Erythroblast (primary cell): ENCODE data around the gene TENM4.

ENCODE experiments used
- DNase-seq, 2 experiments: peaks; one replicate each; lab custom pipeline; 2025; lab: John Stamatoyannopoulos, UW
- GATA1 ChIP-seq: IDR thresholded peaks from 2 replicates; pipeline ENCODE4 v1.6.1; 2011; ENCODE audit warnings: low read depth, mild to moderate bottlenecking, control low read depth, low read length, moderate library complexity
- POLR2A ChIP-seq: IDR thresholded peaks from 2 replicates; pipeline ENCODE4 v1.6.1; 2011; ENCODE audit warnings: mild to moderate bottlenecking, low read length

The TENM4 gene

GRCh38 chr11:78929207-78929905 lies 511.5 kb downstream of the TENM4 start:
- DNase-seq: no peak
- TF ChIP-seq POLR2A (no peak), GATA1 (no peak)

DNA sequence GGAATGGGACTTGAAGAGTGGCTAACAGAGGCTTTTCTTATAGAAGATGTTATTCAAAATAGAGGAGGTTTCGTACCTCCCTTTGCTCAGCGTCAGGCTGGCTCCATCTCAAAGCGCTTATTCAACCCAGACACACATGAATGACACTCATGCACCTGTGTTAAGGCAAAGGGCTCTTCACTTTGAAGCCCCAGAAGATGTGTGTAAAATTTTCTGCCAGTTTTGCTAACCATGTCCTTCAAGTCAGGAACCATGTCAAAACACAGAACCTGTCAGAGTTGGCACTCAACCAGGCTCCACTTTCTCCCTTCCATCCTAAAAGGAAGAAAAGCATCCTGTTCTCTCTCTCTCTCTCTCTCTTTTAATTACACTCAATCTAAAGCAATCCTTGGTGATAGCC lies 513.3 kb downstream of the TENM4 start:
- TF ChIP-seq POLR2A (no peak), GATA1 (no peak)
- DNase-seq: no peak

DNA sequence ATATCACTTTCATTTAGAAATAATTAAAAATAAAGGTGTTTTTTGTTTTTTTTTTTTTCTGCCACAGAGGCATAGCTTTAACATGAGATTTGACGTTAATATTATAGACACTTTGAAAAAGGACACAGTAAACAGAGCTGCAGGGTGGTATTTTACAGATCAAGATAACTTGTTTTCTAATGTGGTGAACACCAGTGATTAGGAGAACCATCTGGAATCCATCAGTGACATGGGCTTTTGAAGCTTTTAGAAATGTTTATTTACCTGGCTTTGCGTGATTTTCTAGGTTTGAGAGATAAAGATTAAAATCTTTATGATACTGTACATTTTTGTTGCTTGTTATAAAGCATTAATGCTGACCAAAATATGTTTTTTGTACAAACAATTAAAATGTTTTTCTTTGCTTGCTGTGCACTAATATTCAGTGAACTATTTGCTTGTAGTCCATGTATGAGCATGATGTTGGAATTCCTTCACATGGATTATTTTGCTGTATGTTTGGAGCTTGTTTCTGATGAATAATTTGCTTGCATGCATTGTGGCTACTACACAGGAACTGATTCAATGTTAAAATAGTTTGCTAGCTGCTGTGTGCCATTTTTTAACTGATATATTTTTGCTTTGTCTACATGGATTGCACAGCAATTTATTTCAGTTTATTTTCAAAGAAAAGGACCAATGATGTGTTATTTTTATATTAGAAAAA lies 514.0 kb downstream of the TENM4 start:
- DNase-seq: no peak
- TF ChIP-seq POLR2A: no peak
- TF ChIP-seq GATA1: no peak

DNA sequence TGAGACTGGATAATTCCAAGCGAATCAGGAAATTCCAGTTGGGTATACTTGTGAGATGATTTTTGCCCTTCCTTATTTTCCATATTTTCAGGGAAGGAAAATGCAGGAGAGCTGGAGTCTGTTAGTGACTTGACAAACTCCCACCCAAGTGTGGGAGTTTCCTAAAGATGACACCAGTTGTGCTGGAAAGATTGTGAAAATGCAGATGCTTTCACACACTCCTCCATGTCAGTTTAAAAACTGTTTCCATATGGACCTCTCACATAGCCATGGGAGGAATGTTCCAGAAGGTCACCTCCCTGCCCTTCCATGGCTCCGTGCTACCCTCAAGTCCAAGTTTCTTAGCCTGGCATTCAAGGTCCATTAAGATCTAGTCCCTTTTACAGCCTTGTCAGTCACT lies 515.4 kb downstream of the TENM4 start:
- no peak for TF ChIP-seq GATA1
- no peak for TF ChIP-seq POLR2A
- no peak for DNase-seq

DNA sequence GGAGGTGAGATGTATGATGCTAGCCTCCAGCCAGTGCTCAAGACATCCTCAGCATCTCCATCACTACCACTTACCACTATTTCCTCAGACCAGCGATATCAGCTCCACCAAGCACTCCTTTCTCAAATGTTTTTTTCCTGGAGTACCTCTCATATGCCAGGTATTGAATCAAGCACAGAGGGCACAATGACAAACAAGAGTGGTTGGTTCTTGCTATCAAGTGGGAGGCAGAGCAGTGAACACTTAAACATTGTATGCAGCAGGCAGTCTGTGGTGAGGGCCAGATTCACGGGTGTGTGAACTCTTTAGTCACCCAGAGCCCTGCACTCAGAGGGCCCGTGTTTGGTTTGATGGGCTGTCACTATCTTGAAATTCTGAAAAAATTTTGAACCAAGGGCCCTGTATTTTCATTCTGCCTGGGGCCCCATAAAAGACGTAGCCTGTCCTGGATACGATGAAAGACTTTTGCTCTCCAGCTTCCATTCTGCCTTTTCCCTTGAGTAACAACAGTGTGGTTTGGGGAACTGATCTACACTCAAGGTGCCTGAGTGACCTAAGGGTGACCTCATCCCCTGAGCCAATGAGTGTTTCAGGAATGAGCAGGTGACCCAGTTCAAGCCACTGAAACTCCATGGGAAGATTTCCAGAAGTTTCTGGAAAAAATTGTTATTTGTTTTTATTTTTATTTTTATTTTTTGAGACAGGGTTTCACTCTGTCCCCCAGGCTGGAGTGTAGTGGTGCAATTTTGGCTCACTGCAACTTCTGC lies 517.8 kb downstream of the TENM4 start:
- TF ChIP-seq GATA1: no peak
- no peak for DNase-seq

- no peak for DNase-seq
- TF ChIP-seq POLR2A: no peak
- TF ChIP-seq GATA1: no peak
Measured at GRCh38 chr11:78921509-78921908, 519.3 kb downstream of the TENM4 start.

DNA sequence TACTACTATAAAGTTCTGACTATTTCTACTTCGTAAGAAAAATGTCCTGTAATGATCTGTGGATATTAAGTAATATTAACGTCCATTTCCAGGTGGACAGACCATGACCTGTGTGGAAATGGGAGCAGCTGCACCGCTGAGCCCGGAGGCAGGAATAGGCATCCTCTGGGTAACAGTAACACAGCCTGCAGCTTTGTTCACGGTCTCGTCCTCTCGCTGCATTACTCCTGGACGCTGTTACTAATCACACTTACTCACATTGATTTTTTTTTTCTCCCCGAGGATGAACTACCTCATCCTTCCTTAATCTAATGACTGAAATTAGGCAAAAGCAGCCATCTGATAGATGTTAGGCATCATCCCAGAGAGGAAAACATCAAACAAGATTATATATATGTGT lies 520.5 kb downstream of the TENM4 start:
- TF ChIP-seq GATA1: no peak
- no peak for TF ChIP-seq POLR2A
- DNase-seq: no peak

DNA sequence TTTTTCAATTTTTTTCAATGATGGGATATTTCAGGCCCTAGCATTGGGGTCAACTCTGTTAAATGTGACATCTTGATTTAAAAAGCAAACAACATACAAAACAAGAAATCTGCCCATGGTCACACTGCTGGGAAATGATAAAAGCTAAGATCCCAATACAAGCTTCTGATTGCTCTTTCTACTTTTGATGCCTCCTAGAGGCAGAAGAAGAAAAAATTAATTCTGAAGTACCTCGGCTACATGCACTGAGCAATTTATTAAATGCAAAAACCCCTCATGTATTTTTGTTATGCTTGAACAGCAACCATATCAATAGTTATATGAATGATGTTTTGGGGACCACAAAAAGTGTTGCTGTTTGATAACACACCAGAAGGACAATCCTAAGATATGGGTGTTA lies 524.1 kb downstream of the TENM4 start:
- TF ChIP-seq GATA1 (no peak), POLR2A (no peak)
- no peak for DNase-seq

- DNase-seq: no peak
- TF ChIP-seq POLR2A: no peak
- no peak for TF ChIP-seq GATA1
Measured at GRCh38 chr11:78914503-78914902, 526.3 kb downstream of the TENM4 start.

DNA sequence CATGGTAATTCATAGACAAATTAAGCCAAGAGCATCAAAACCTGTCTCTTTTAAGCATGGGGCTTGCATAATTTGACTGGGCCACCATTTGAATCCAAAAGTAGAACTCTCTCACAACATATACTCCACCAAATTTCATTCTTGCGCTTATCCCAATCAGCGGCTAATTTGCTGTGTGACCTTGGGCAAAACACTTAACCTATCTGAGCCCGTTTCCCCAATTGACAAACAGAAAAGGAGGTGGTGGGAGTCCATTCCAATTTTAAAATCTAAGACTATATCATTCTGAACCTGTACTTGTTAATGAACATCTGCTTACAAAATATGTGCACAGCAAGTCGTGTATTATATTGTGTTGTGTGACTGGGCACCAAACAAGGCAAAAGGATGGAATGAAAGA lies 528.1 kb downstream of the TENM4 start:
- TF ChIP-seq GATA1 (no peak), POLR2A (no peak)

DNA sequence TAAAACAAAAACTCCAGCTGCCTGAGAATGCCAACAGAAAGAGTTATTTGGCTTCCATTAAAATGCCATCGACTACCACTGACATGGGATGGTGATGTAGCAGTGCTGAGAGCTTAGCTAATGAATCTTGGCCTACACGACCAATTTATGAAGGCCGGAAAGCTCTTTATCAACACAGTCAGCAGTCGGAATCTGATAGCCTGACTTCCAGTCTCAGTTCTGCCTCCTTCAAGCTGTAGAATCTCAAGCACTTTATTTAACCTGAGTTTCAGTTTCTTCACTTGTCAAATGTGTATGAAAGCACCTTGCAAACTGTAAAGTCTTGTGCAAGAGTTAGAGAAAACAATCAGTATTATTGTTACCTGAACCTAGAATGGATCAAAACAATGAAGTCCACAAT lies 530.5 kb downstream of the TENM4 start:
- TF ChIP-seq POLR2A (no peak), GATA1 (no peak)
- DNase-seq: no peak

More for the DNA sequence above, 528.1 kb downstream of the TENM4 start:
- no peak for DNase-seq

GRCh38 chr11:78909386-78909785 lies 531.4 kb downstream of the TENM4 start:
- DNase-seq: no peak
- TF ChIP-seq POLR2A (no peak), GATA1 (no peak)

- no peak for DNase-seq
- TF ChIP-seq POLR2A (no peak), GATA1 (no peak)
Measured at GRCh38 chr11:78907636-78908035, 533.2 kb downstream of the TENM4 start.

DNA sequence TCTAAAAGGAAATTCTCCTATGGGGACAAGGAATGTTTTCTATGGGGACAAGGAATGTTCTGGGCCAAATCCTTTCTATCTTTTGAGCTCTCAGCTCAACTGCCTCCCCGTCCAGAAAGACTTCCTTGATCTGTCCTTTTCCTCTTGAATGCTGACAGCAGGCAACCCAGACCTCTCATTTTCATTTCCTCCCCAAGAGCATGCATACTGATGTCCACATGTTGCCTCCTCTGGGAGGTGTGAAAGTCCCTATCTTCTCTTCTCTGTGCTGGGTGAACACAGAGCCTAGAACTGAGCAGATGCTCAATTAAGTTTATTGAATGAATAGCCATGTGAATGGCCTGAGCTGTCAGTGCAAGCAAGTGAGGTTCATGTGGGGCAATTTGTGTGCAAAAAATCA lies 534.3 kb downstream of the TENM4 start:
- no peak for DNase-seq
- TF ChIP-seq GATA1: no peak
- TF ChIP-seq POLR2A: no peak
